Activated CD4-positive, alpha-beta T cell treated with anti-CD3 and anti-CD28 coated beads, Interleukin-2, amount 10 ng/mL, durations not matched to agents 24 days and 14 days (primary cell): ENCODE measurements around the gene PLCD1. TPM values are rescaled to one million over a fixed set of nuclear protein-coding genes. Genes with fewer than 3 reads are reported as not detected.
A peak's percentile ranks its signal among the peaks of the same experiment; 100 is the strongest.

ENCODE experiments used
- DNase-seq: peaks from one replicate; pipeline ENCODE4 v3.0.0; 2022
- H3K27ac Mint-ChIP-seq: one replicate; pipeline ENCODE4 v1.8.0; 2022; ENCODE audit warnings: mild to moderate bottlenecking, mixed read lengths
- H3K27me3 Mint-ChIP-seq: one replicate; pipeline ENCODE4 v1.8.0; 2022; ENCODE audit warnings: mixed read lengths
- H3K36me3 Mint-ChIP-seq: one replicate; pipeline ENCODE4 v1.8.0; 2022; ENCODE audit warnings: low read depth, mild to moderate bottlenecking, mixed read lengths
- H3K4me1 Mint-ChIP-seq: one replicate; pipeline ENCODE4 v1.8.0; 2021; ENCODE audit warnings: mixed read lengths
- H3K4me3 Mint-ChIP-seq: one replicate; pipeline ENCODE4 v1.8.0; 2022; ENCODE audit warnings: mild to moderate bottlenecking, moderate library complexity, mixed read lengths
- H3K9me3 Mint-ChIP-seq: one replicate; pipeline ENCODE4 v1.8.0; 2021; ENCODE audit warnings: mixed read lengths
- intact Hi-C: fragments of 100-400 bp; cut with micrococcal nuclease; formaldehyde crosslinking; loops from one replicate; pipeline ENCODE4 v1.15.1; 2023
- total RNA-seq: library from RNA; stranded (reverse); gene quantifications from 2 replicates; pipeline ENCODE4 v1.2.3, GENCODE V29; 2022

PLCD1 gene
- total RNA-seq, 1 donor from 2014 or later = 4.2 TPM

DNA sequence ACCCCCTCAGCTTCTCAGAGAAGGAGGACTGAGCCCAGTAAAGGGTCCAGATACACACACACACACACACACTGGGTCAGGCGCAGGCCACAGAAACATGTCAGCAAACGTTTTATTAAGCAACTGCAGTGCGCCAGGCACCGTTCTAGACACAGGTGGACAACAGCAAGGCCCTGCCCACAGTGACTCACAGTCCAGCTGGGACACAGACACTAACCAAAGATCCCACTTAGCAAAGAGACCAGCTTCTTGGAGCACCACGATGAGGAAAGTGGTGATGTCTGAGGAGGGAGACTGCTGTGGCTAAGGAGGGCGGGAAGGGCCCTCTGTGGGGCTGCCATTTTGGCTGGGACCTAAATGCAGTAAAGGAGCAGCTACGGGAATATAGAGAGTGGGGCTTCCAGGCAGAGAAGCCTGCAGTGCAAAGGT is 41.7 kb downstream of the PLCD1 start:
- H3K36me3 Mint-ChIP-seq = no peaks in the 10 kb centered on the region
- peaks cover 2% of the 10 kb centered on the region for H3K27me3 Mint-ChIP-seq
- DNase-seq = no peak
- no peak overlapping the region for H3K4me3 Mint-ChIP-seq
- no peak overlapping the region for H3K27ac Mint-ChIP-seq
- peaks cover 2% of the 10 kb centered on the region for H3K4me1 Mint-ChIP-seq
- no peaks in the 10 kb centered on the region for H3K9me3 Mint-ChIP-seq
- intact Hi-C loops = no loop called here

DNA sequence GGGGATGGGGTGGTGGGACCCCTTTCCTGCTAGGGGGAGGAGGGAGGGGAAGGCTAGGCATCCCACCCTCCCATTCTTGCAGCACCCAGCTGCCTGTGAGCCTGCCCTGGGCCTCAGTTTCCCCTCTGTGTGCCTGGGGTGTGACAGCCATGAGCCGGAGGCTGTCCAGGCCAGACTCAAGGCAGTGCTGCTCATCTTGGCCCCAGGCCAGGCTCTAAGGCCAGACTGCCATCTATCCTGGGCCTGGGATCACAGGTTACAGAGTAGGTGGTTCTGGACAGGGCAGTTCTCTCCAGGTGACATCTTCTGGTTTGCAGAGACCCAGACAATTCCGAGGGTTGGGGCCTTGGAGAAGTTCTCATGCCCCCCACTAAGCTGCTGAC is 42.1 kb downstream of the PLCD1 start:
- intact Hi-C loops = no loop called here

DNA sequence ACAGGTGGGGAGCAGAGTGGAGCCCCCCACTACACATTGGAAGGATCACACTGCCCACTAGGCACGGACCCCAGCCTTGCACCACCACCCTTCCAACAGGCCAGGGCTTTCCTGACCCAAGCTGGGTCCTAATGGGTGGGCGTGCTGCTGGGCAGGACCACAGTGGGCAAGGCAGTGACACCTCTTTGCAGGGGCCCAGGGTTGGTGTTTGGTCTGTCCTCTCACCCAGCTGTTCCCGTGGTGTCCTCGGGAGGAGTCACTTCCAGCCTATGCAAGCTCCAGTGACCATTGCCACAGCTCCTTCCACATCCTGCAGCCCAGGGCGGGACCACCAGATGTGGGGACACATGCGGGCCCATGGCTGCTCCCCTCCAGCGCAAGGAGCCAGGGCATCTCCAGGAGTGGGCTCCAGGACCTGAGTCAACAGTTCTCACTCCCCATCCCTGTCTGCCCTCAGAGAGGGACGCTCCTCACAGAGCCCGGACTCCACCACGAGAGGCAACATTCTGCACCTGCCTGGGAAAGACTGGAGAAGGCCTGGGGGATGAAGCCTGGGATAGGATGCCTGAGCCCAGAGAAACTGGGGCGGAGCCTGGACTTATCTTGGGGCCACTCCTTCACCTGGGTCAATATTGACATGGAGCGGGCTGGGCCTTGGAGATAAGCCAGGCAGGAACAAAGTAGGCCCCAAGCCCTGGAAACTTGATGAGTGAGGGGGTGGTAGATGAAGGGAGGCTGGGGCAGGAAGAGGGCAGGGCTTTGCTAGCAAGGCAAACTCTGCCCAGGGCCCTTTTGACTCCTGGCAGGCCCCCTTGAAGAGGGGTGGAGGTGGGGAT is 42.7 kb downstream of the PLCD1 start:
- H3K4me1 Mint-ChIP-seq = peaks cover 2% of the 10 kb centered on the region
- no peaks in the 10 kb centered on the region for H3K9me3 Mint-ChIP-seq
- peaks cover 2% of the 10 kb centered on the region for H3K27me3 Mint-ChIP-seq
- no peaks in the 10 kb centered on the region for H3K36me3 Mint-ChIP-seq
- no peak overlapping the region for H3K27ac Mint-ChIP-seq
- intact Hi-C loops = no loop called here
- DNase-seq = no peak
- no peak overlapping the region for H3K4me3 Mint-ChIP-seq

More for the DNA sequence above, 42.1 kb downstream of the PLCD1 start:
- peaks cover 2% of the 10 kb centered on the region for H3K4me1 Mint-ChIP-seq
- no peaks in the 10 kb centered on the region for H3K9me3 Mint-ChIP-seq
- no peaks in the 10 kb centered on the region for H3K36me3 Mint-ChIP-seq
- no peak overlapping the region for H3K4me3 Mint-ChIP-seq
- H3K27me3 Mint-ChIP-seq = peaks cover 2% of the 10 kb centered on the region
- no peak overlapping the region for H3K27ac Mint-ChIP-seq
- no peak for DNase-seq

- no peak for DNase-seq
- no peak overlapping the region for H3K4me3 Mint-ChIP-seq
Observed at GRCh38 chr3:37985637-37986320, 43.7 kb downstream of the PLCD1 start.

GRCh38 chr3:37984596-37984995 is 44.8 kb downstream of the PLCD1 start:
- H3K9me3 Mint-ChIP-seq = no peaks in the 10 kb centered on the region
- H3K27ac Mint-ChIP-seq = no peak overlapping the region
- H3K27me3 Mint-ChIP-seq = no peaks in the 10 kb centered on the region
- no peak overlapping the region for H3K4me3 Mint-ChIP-seq
- no peaks in the 10 kb centered on the region for H3K36me3 Mint-ChIP-seq
- intact Hi-C loops = no loop called here
- DNase-seq = no peak
- H3K4me1 Mint-ChIP-seq = peaks cover 2% of the 10 kb centered on the region

More at GRCh38 chr3:37985637-37986320, 43.7 kb downstream of the PLCD1 start:
- H3K27ac Mint-ChIP-seq = no peak overlapping the region
- intact Hi-C loops = no loop called here
- H3K9me3 Mint-ChIP-seq = no peaks in the 10 kb centered on the region
- H3K27me3 Mint-ChIP-seq = no peaks in the 10 kb centered on the region
- peaks cover 2% of the 10 kb centered on the region for H3K4me1 Mint-ChIP-seq
- no peaks in the 10 kb centered on the region for H3K36me3 Mint-ChIP-seq

- intact Hi-C loops = no loop called here
- no peaks in the 10 kb centered on the region for H3K4me1 Mint-ChIP-seq
- DNase-seq = no peak
- no peaks in the 10 kb centered on the region for H3K27me3 Mint-ChIP-seq
- H3K9me3 Mint-ChIP-seq = no peaks in the 10 kb centered on the region
- no peak overlapping the region for H3K27ac Mint-ChIP-seq
- no peaks in the 10 kb centered on the region for H3K36me3 Mint-ChIP-seq
- no peak overlapping the region for H3K4me3 Mint-ChIP-seq
Observed at GRCh38 chr3:37984051-37984450, 45.4 kb downstream of the PLCD1 start.

GRCh38 chr3:37982331-37982730 is 47.1 kb downstream of the PLCD1 start:
- H3K4me3 Mint-ChIP-seq = no peak overlapping the region
- no peak overlapping the region for H3K27ac Mint-ChIP-seq
- H3K9me3 Mint-ChIP-seq = no peaks in the 10 kb centered on the region
- no peaks in the 10 kb centered on the region for H3K4me1 Mint-ChIP-seq
- no peaks in the 10 kb centered on the region for H3K27me3 Mint-ChIP-seq
- intact Hi-C loops = no loop called here
- DNase-seq = no peak
- H3K36me3 Mint-ChIP-seq = no peaks in the 10 kb centered on the region

GRCh38 chr3:37981348-37981664 is 48.1 kb downstream of the PLCD1 start:
- no peak for DNase-seq
- Mint-ChIP-seq H3K27me3 (no peaks in the 10 kb centered on the region), H3K27ac (no peak overlapping the region), H3K4me3 (no peak overlapping the region), H3K9me3 (no peaks in the 10 kb centered on the region), H3K36me3 (no peaks in the 10 kb centered on the region), H3K4me1 (no peaks in the 10 kb centered on the region)
- intact Hi-C loops = no loop called here

DNA sequence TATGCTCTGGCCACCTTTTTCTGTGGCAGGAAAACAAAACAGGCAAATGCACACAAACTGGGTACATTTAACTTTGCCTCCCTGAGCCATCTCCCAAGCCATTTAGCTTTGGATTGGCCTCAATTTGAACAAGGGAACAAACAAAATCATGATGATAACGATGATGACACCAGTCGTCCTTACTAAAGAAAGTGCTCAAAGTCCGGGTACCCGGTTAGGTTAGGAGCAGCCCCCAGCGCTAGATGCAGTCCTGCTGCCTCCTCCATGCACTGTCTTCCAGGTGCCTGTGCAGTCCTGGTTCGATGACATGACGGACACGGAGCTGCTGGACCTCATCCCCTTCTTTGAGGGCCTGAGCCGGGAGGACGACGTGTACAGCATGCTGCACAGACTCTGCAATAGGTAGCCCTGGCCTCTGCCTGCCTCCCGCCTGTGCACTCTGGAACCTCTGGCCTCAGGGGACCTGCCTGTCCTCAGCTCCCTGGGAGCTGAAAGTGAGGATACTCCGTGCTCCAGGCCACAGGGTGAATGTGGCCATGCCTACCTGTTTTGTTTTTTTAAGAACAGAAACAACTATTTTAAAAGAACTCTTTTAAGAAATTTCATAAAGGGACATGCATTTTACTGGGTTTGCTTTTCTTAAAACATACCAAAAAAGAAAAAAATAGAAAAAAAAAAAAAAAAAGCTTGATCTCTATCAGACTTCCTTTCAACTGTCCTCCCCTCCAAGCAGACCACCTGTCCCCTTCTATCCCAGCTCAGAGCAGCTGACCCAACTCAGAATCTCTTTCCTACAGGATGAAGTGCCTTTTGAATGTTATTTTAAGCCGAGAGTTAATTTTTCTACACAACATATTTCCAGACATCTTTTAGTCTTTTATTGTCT is 48.7 kb downstream of the PLCD1 start:
- Mint-ChIP-seq H3K27me3 (no peaks in the 10 kb centered on the region), H3K27ac (no peak overlapping the region), H3K36me3 (no peaks in the 10 kb centered on the region), H3K4me1 (no peaks in the 10 kb centered on the region), H3K9me3 (no peaks in the 10 kb centered on the region), H3K4me3 (no peak overlapping the region)
- intact Hi-C loops = no loop called here
- DNase-seq = no peak

- Mint-ChIP-seq H3K4me1 (peaks cover 3% of the 10 kb centered on the region), H3K36me3 (no peaks in the 10 kb centered on the region), H3K27ac (no peak overlapping the region), H3K4me3 (no peak overlapping the region), H3K27me3 (no peaks in the 10 kb centered on the region), H3K9me3 (no peaks in the 10 kb centered on the region)
- intact Hi-C loops = loop anchor here (10.0 kb wide), 1 partner anchor 505 kb away; no protein-coding TSS in a partner anchor
- DNase-seq = no peak
Observed at GRCh38 chr3:37979541-37980461, 49.6 kb downstream of the PLCD1 start.

DNA sequence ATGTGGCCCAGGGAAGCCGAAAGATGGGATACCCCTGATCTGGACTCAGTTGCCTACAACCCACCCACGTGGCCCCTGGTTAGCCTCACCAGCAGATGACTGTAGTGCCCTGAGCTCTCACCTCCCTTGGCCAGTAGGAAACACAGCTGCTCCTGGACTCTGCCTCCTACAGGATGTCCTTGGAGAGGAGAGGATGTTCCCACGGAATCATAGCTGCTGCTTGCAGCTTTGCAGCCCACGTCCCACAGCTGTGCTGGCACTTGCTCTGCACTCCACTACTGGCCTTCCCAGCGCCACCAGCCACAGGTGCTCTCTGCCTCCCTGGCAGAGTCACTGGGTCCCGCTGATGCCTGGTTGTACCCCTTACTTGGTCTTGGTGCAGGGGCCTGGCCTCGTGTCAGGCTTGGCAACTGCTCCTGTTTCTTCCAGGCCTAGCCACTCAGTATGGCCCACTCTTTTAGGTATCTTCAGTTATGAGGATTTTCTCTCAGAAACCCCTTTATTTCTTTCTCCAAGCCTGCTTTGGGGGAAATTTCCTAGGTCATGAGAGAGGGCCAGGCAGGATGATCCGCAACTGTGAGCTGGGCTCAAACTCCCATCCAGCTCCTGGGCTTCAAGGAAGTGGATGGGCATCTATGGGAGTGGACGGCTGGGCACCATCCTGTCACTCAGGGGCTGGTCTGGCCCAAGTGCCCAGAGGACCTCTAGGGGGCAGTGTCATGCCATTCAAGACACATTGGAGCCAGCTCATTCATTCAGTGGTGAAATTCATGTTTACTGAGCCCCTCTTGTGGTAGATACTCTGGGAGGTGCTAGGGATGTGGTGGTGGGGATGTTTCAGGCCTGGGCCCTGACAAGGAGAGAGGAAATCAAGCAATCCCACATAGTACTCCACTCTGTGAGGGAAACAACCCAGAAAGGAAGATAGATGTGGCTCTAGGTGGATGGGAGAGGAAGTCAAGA is 55.0 kb downstream of the PLCD1 start:
- intact Hi-C loops = loop anchor here (1.0 to 10.0 kb wide), 3 partner anchors 29 to 510 kb away; partner anchors contain the start of gene XYLB
- DNase-seq = peak; percentile 91
- Mint-ChIP-seq H3K36me3 (no peaks in the 10 kb centered on the region), H3K27me3 (no peaks in the 10 kb centered on the region), H3K4me1 (peaks cover 4% of the 10 kb centered on the region), H3K9me3 (no peaks in the 10 kb centered on the region), H3K27ac (no peak overlapping the region), H3K4me3 (no peak overlapping the region)
